ENCODE measurements around the gene ZNF93. TPM values are rescaled to one million over a fixed set of nuclear protein-coding genes. Genes with fewer than 3 reads are reported as not detected.
A peak's percentile ranks its signal among the peaks of the same experiment; 100 is the strongest.
"Not testable (repeated sequence)": the region's sequence is repeated elsewhere in the genome, so short reads cannot be mapped to it uniquely, and the experiment has no call there.

ZNF93 gene
- total RNA-seq, 4 donors from 2014 or later = 12.2 to 29.0 (median 23.2) TPM

DNA sequence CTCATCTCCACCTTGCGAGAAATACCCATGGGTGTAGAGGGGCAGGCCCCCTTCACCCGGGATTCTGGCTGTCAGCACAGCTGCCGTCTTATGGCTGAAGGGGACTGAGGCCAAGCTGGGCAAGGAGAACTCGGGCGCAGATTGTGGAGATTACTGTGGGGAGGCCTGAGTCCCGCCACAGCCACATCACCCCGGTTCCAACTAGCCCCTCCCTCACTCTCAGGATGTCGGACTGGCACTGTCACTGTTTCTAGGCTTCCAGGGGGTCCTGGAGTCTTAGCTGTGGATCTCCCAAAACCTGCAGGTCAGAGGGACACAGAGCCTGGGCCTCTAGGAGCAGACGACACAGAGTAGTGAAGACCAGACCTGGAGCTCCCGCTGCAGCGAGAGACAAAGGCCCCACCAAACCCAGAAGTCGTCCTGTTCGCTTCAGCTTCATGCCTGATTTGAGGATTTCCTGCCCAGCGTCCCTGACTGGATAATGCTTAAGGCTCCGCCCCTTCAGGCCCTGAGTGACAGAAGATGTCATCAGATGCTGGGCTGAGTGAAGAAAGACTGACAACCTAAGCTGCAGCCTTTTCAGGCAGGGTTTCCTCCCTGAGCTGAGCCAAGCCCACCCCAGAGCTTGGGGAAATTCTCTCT lies 55.8 kb downstream of the ZNF93 start:
- intact Hi-C loops (cut with DNase I) = no loop called here
- Histone ChIP-seq H3K36me3 (no peaks in the 10 kb centered on the region), H3K4me3 (replicated peaks in 1 of 3) (no peak overlapping the region), H3K27ac (peak overlapping the region in 1 of 3 donors; percentile 28), H3K4me1 (peaks cover 15 to 28% of the 10 kb centered on the region in 2 donors), H3K27me3 (no peaks in the 10 kb centered on the region), H3K9me3 (no peaks in the 10 kb centered on the region)
- TF ChIP-seq, protein P1, sequence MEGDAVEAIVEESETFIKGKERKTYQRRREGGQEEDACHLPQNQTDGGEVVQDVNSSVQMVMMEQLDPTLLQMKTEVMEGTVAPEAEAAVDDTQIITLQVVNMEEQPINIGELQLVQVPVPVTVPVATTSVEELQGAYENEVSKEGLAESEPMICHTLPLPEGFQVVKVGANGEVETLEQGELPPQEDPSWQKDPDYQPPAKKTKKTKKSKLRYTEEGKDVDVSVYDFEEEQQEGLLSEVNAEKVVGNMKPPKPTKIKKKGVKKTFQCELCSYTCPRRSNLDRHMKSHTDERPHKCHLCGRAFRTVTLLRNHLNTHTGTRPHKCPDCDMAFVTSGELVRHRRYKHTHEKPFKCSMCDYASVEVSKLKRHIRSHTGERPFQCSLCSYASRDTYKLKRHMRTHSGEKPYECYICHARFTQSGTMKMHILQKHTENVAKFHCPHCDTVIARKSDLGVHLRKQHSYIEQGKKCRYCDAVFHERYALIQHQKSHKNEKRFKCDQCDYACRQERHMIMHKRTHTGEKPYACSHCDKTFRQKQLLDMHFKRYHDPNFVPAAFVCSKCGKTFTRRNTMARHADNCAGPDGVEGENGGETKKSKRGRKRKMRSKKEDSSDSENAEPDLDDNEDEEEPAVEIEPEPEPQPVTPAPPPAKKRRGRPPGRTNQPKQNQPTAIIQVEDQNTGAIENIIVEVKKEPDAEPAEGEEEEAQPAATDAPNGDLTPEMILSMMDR (IDR thresholded peaks at IDR 0.05) = no peak
- no peak for TF ChIP-seq POLR2A (IDR thresholded peaks at IDR 0.05)
- 71 to 78% methylated on average over 15 of the region's 15 CpGs for WGBS, 2 donors
- DNase-seq = no peak

GRCh38 chr19:19957766-19958165 lies 57.0 kb downstream of the ZNF93 start:
- H3K27me3 ChIP-seq; H3K4me3 ChIP-seq (replicated peaks in 1 of 3); H3K36me3 ChIP-seq; H3K9me3 ChIP-seq; intact Hi-C loops (cut with DNase I): not testable (repeated sequence)
- Histone ChIP-seq H3K4me1 (peaks cover 15 to 28% of the 10 kb centered on the region in 2 donors), H3K27ac (peak overlapping the region; percentile 29 to 66 (median 46))
- peak in 1 of 2 donors; percentile 39 for TF ChIP-seq POLR2A (IDR thresholded peaks at IDR 0.05)
- peak; percentile 84 to 87 for DNase-seq
- 40 to 41% methylated on average over 8 of the region's 8 CpGs for WGBS, 2 donors

DNA sequence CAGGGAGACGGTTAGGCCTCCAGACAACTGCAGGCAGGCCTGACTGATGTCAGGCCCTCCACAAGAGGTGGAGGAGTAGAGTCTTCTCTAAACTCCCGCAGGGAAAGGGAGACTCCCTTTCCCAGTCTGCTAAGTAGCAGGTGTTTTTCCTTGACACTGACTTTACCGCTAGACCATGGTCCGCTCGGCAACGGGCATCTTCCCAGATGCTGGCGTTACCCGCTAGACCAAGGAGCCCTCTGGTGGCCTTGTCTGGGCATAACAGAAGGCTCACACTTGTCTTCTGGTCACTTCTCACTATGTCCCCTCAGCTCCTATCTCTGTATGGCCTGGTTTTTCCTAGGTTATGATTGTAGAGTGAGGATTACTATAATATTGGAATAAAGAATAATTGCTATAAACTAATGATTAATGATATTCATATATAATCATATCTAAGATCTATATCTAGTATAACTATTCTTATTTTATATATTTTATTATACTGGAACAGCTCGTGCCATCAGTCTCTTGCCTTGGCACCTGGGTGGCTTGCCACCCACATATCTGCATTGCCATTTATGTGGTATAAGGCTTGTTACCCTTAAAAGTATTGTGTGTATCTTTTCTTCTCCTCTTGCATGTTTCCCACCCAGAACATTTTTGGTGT lies 58.5 kb downstream of the ZNF93 start:
- peaks cover 15 to 28% of the 10 kb centered on the region in 2 donors for H3K4me1 ChIP-seq
- TF ChIP-seq, protein P1 (IDR thresholded peaks at IDR 0.05) = peak; percentile 37 to 85 (median 77)
- H3K27me3 ChIP-seq; H3K4me3 ChIP-seq (replicated peaks in 1 of 3); H3K36me3 ChIP-seq; H3K9me3 ChIP-seq; H3K27ac ChIP-seq; intact Hi-C loops (cut with DNase I): not testable (repeated sequence)
- DNase-seq = peak; percentile 89 to 90
- WGBS, 2 donors = 12 to 18% methylated on average over 9 of the region's 9 CpGs

- DNase-seq = no peak
- Histone ChIP-seq H3K27ac (no peak overlapping the region), H3K4me1 (no peaks in the 10 kb centered on the region), H3K27me3 (no peaks in the 10 kb centered on the region), H3K9me3 (no peaks in the 10 kb centered on the region), H3K36me3 (no peaks in the 10 kb centered on the region), H3K4me3 (replicated peaks in 1 of 3) (no peak overlapping the region)
- TF ChIP-seq, protein P1 (IDR thresholded peaks at IDR 0.05) = no peak
- no peak for TF ChIP-seq POLR2A (IDR thresholded peaks at IDR 0.05)
- intact Hi-C loops (cut with DNase I) = no loop called here
- WGBS, 2 donors = 47 to 66% methylated on average over 7 of the region's 7 CpGs
These were observed 63.7 kb downstream of the ZNF93 start for GRCh38 chr19:19964416-19964815.

DNA sequence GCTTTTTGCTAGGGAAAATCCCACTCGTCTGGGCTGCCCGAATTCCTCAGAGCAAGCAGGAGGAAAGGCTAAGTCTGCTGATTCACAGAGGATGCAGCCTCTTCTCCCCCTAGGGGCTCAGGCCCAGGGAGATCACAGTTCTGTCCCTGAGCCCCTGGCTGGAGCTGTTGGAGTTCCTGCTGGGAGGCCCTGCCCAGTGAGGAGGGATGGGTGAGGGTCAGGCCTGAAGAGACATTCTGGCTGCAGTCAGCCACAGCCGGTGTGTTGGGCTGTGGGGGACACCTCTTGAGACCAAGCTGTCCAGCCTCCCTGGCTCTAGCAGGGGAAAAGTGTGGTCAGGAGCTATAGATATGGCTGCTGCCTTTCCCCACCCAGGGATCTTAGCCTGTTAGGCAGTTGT lies 65.4 kb downstream of the ZNF93 start:
- H3K4me1 ChIP-seq; intact Hi-C loops (cut with DNase I); H3K27me3 ChIP-seq; H3K27ac ChIP-seq; H3K9me3 ChIP-seq; DNase-seq; H3K36me3 ChIP-seq; H3K4me3 ChIP-seq (replicated peaks in 1 of 3): not testable (repeated sequence)
- 80 to 94% methylated on average over 1 to 2 of the region's 3 CpGs for WGBS, 2 donors

DNA sequence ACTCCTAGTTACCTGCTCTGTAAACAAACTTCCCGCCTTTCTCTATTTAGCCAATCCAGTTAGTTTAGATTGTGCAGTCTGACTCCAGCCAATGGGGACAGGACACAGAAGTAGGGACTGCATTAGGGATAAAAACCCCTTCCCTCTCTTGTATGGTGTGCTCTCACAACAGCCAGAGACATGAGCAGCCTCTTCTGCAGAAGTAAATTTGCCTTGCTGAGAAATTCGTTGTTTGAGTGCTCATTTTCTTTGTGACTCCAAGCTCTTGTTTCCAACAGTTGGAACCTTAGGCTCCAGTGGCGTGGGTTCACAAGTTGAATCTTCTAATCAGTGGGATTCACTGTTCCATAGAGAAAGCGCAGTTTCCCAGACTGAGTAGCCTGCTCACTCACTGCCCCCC lies 66.1 kb downstream of the ZNF93 start:
- Histone ChIP-seq H3K27me3 (no peaks in the 10 kb centered on the region), H3K4me3 (replicated peaks in 1 of 3) (no peak overlapping the region), H3K4me1 (no peaks in the 10 kb centered on the region), H3K9me3 (no peaks in the 10 kb centered on the region), H3K27ac (no peak overlapping the region), H3K36me3 (no peaks in the 10 kb centered on the region)
- no peak for DNase-seq
- TF ChIP-seq, protein P1 (IDR thresholded peaks at IDR 0.05) = no peak
- no peak for TF ChIP-seq POLR2A (IDR thresholded peaks at IDR 0.05)
- intact Hi-C loops (cut with DNase I) = no loop called here
- WGBS, 2 donors = 94 to 99% methylated on average over 4 of the region's 4 CpGs
